Duodenal mucosa (tissue), 2 donors: ENCODE measurements around the gene SRPX2.

Source experiments
- H3K27ac ChIP-seq: one replicate; pipeline ENCODE4 v1.7.0; 2013; ENCODE audit warnings: low read depth, low read length
- H3K27me3 ChIP-seq, 2 donors: one replicate each; pipeline ENCODE4 v1.7.0; 2013; ENCODE audit warnings: low read length in 2 of 2, control low read depth in 1 of 2; ENCODE audit not compliant: insufficient read depth in 2 of 2, control insufficient read depth in 1 of 2
- H3K36me3 ChIP-seq, 2 donors: one replicate each; pipeline ENCODE4 v1.7.0; 2013; ENCODE audit warnings: low read length in 2 of 2, control low read depth in 1 of 2; ENCODE audit not compliant: insufficient read depth in 2 of 2, control insufficient read depth in 1 of 2
- H3K4me1 ChIP-seq, 2 donors: one replicate each; pipeline ENCODE4 v1.7.0; 2013; ENCODE audit warnings: low read length in 2 of 2, control low read depth in 1 of 2; ENCODE audit not compliant: insufficient read depth in 2 of 2, control insufficient read depth in 1 of 2
- H3K4me3 ChIP-seq, 2 donors: one replicate each; pipeline ENCODE4 v1.7.0; 2013; ENCODE audit warnings: low read length in 2 of 2, low read depth in 1 of 2
- H3K9ac ChIP-seq, 2 donors: one replicate each; pipeline ENCODE4 v1.7.0; 2013; ENCODE audit warnings: low read length in 2 of 2, low read depth in 1 of 2
- H3K9me3 ChIP-seq, 2 donors: one replicate each; pipeline ENCODE4 v1.7.0; 2013; ENCODE audit warnings: low read length in 2 of 2, control low read depth in 1 of 2; ENCODE audit not compliant: control insufficient read depth in 1 of 2

Gene SRPX2

DNA sequence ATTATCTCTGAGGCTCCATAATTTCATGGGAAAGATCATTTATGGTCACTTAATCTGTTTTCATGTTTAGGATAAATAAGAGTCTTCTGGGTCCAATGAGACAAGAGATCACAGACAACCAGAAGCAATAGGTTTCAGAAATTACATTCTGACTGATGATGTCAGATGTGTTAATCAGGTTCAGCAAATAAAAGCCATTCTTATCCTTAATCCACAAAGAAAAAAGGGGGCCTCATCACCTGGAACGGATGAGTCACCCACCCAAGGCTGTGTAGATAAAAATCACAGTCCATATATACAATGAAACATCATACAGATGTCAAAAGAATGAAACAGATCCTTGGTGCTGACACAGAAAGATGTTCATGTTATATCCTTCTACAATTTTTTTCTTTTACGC is 51.3 kb downstream of the SRPX2 start:
- Histone ChIP-seq H3K4me1 (no peaks in the 10 kb centered on the region), H3K27me3 (no peaks in the 10 kb centered on the region), H3K9ac (no peak overlapping the region), H3K4me3 (no peak overlapping the region), H3K36me3 (no peaks in the 10 kb centered on the region), H3K9me3 (no peaks in the 10 kb centered on the region), H3K27ac (no peak overlapping the region)

DNA sequence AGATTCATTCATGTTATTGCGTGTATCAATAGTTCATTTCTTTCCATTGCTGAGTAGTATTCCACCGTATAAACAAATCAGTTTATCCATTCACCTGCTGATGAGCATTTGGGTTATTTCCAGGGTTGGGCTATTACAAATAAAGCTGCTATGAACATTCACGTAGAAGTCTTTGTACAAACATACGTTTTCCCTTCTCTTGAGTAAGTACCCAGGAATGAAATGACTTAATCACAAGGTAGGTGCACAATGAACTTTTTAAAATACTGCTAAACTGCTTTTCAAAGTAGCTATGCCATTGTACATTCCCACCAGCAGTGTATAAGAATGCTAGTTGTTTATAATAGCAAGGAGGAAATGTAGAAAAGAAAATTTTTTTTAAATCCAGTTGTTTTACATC is 52.0 kb downstream of the SRPX2 start:
- Histone ChIP-seq H3K9ac (no peak overlapping the region), H3K27ac (no peak overlapping the region), H3K4me3 (no peak overlapping the region), H3K27me3 (no peaks in the 10 kb centered on the region), H3K9me3 (no peaks in the 10 kb centered on the region), H3K4me1 (no peaks in the 10 kb centered on the region), H3K36me3 (no peaks in the 10 kb centered on the region)

GRCh38 chrX:100696699-100697351 is 52.8 kb downstream of the SRPX2 start:
- Histone ChIP-seq H3K9ac (no peak overlapping the region), H3K27ac (no peak overlapping the region), H3K4me1 (no peaks in the 10 kb centered on the region), H3K27me3 (no peaks in the 10 kb centered on the region), H3K9me3 (no peaks in the 10 kb centered on the region), H3K4me3 (no peak overlapping the region), H3K36me3 (no peaks in the 10 kb centered on the region)

- Histone ChIP-seq H3K9me3 (no peaks in the 10 kb centered on the region), H3K4me1 (no peaks in the 10 kb centered on the region), H3K4me3 (no peak overlapping the region), H3K9ac (no peak overlapping the region), H3K27me3 (no peaks in the 10 kb centered on the region), H3K36me3 (no peaks in the 10 kb centered on the region), H3K27ac (no peak overlapping the region)
These were observed 54.6 kb downstream of the SRPX2 start for GRCh38 chrX:100698551-100698950.

- H3K4me3 ChIP-seq, result no peak overlapping the region
- no peak overlapping the region for H3K9ac ChIP-seq
- no peaks in the 10 kb centered on the region for H3K36me3 ChIP-seq
- no peak overlapping the region for H3K27ac ChIP-seq
- H3K9me3 ChIP-seq, result no peaks in the 10 kb centered on the region
- no peaks in the 10 kb centered on the region for H3K4me1 ChIP-seq
- H3K27me3 ChIP-seq, result no peaks in the 10 kb centered on the region
These were observed 56.8 kb downstream of the SRPX2 start for GRCh38 chrX:100700809-100701208.

DNA sequence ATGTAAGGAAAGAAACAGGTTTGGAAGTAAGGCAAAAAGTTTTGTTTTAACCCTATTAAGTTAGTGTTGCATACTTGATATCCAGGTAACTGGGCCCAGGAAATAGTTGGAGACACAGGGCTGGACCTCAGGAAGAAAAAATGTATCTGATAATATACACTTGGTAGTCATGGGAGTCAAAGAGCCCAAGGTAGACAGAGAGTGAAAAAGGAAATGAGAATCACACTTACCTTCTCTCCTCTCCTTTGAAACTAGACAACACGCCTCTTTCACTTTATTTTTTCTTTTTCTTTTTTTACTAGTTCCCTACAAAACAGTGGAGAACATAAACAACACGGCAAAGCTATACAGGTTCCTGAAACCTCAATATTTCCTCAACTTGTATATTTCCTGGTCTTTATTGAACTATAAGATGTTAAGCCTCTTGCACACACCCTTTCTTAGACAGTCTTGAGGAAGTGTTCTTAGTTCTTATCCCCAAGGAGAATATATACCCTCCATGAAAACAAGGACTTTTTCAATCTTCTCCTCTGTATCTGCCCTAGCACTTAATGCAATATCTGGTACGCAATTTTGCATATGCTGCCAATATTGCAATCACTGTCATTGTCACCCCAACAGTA is 60.7 kb downstream of the SRPX2 start:
- Histone ChIP-seq H3K9me3 (no peaks in the 10 kb centered on the region), H3K9ac (no peak overlapping the region), H3K36me3 (no peaks in the 10 kb centered on the region), H3K27me3 (no peaks in the 10 kb centered on the region), H3K4me3 (no peak overlapping the region), H3K4me1 (no peaks in the 10 kb centered on the region), H3K27ac (no peak overlapping the region)

GRCh38 chrX:100710816-100711215 is 66.8 kb downstream of the SRPX2 start:
- Histone ChIP-seq H3K9me3 (no peaks in the 10 kb centered on the region), H3K27ac (no peak overlapping the region), H3K4me1 (no peaks in the 10 kb centered on the region)

DNA sequence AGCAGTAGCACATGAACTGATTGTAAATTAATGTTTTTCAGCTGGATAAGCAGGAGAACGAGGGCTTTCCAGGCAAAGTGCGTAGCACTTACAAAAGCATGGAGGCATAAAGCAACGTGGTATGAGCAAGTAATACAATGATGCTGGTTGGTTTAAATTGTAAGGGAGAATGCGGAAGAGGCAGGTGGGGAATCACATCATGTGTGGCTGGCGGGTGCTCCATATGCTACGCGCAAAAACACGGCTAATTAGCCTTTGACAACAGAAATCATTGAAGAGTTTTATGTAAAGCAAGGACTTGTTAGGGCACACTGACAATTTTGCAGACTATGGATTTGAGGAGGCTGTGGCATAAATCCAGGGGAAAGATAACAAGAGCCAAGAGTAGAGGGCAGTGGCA is 73.4 kb downstream of the SRPX2 start:
- H3K27me3 ChIP-seq, result no peaks in the 10 kb centered on the region
- H3K9ac ChIP-seq, result no peak overlapping the region
- no peaks in the 10 kb centered on the region for H3K4me1 ChIP-seq
- H3K4me3 ChIP-seq, result no peak overlapping the region
- no peak overlapping the region for H3K27ac ChIP-seq
- H3K36me3 ChIP-seq, result no peaks in the 10 kb centered on the region
- no peaks in the 10 kb centered on the region for H3K9me3 ChIP-seq

More at GRCh38 chrX:100710816-100711215, 66.8 kb downstream of the SRPX2 start:
- no peak overlapping the region for H3K4me3 ChIP-seq
- no peaks in the 10 kb centered on the region for H3K27me3 ChIP-seq
- H3K36me3 ChIP-seq, result no peaks in the 10 kb centered on the region
- H3K9ac ChIP-seq, result no peak overlapping the region

DNA sequence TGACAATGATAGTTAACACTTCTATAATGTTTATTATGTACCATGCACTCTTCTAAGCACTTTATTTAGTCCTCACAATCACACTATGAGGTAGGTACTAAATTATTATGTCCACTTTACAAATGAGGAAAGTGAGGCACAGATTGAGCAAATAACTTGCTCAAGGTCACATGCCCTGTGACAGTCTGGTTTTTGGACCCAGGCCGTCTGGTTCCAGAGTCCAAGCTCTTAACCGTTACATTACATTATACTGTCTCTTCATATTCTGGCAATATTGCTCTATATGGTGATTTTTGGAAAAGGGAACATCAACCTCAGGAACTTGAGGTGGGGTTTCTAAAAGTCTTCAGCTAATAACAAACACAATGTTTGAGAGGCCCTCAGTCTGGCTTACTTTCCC is 75.1 kb downstream of the SRPX2 start:
- no peak overlapping the region for H3K9ac ChIP-seq
- H3K36me3 ChIP-seq, result no peaks in the 10 kb centered on the region
- no peak overlapping the region for H3K27ac ChIP-seq
- H3K27me3 ChIP-seq, result no peaks in the 10 kb centered on the region
- H3K4me3 ChIP-seq, result no peak overlapping the region
- H3K9me3 ChIP-seq, result no peaks in the 10 kb centered on the region
- H3K4me1 ChIP-seq, result no peaks in the 10 kb centered on the region

DNA sequence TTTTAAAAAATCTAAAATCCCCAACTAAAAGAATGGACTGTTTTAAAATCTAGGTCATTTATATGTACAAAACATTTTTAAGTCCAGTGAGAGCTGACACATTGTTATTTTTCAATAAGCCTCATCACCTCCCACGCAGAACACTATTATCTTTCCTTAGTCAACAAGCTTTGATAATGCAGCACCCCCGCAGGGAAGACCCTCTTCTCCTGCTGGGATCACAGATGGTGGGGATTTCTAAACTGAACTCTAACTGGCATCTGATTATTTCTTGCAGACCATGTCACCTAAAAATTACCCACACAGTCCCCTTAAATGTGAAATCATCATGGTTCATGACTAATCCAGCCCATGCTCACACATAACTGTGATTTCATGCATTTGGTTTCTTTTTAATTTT is 76.3 kb downstream of the SRPX2 start:
- Histone ChIP-seq H3K4me1 (no peaks in the 10 kb centered on the region), H3K36me3 (no peaks in the 10 kb centered on the region), H3K27ac (no peak overlapping the region), H3K9me3 (no peaks in the 10 kb centered on the region), H3K27me3 (no peaks in the 10 kb centered on the region), H3K9ac (no peak overlapping the region), H3K4me3 (no peak overlapping the region)
